PC-9 (cell line): ENCODE results near the gene DENND1A.

Experiments used
- CTCF ChIP-seq: fragments of 200-600 bp; sonication (generic); conservative IDR thresholded peaks from 2 replicates; pipeline ENCODE4 v1.6.1; 2017; ENCODE audit warnings: mixed run types, antibody characterized with exemption, mild to moderate bottlenecking, moderate library complexity
- EZH2 ChIP-seq: fragments of 200-600 bp; sonication (generic); IDR thresholded peaks from 2 replicates; pipeline ENCODE4 v1.8.0; 2017; ENCODE audit warnings: antibody characterized with exemption, low read depth

- TF ChIP-seq EZH2 (no peak), CTCF (no peak)
These were observed 46.3 kb downstream of the DENND1A start for GRCh38 chr9:123883634-123884033.
